HG03565 (cell line): ENCODE data around the gene KDM5A.
"Not testable (repeated sequence)": the region's sequence is repeated elsewhere in the genome, so short reads cannot be mapped to it uniquely, and the experiment has no call there.

Experiments used
- ATAC-seq: cut with Tn5 transposase; IDR thresholded peaks from one replicate; pipeline ENCODE4 v1.9.1; 2021; ENCODE audit warnings: mild to moderate bottlenecking, moderate library complexity; ENCODE audit not compliant: unreplicated experiment

The KDM5A gene

GRCh38 chr12:389142-390096 is at the start of gene KDM5A:
Gene KDM5A, minus strand, starts transcription at chr12:389320. Its CDS starts 229 bp downstream, at chr12:389091.
- peak; percentile 87 for ATAC-seq

DNA sequence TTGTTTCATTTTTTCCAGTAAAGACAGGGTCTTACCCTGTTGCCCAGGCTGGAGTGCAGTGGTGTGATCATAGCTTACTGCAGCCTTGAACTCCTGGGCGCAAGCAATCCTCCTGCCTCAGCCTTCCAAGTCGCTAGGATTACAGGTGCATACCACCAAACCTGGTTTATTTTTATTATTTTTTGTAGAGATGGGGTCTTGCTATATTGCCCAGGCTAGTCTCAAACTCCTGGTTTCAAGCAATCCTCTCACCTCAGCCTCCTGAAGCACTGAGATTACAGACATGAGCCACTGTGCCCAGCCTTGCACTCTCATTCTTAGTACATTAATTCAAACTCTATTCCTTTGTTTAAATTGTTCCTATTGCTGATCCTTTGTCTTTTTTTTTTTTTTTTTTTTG is 46.6 kb upstream of the KDM5A start:
- not testable (repeated sequence) for ATAC-seq

GRCh38 chr12:422526-422925 is 33.4 kb upstream of the KDM5A start:
- ATAC-seq = no peak

- ATAC-seq = no peak
Observed at GRCh38 chr12:418432-418831, 29.3 kb upstream of the KDM5A start.

- no peak for ATAC-seq
Observed at GRCh38 chr12:414859-415258, 25.7 kb upstream of the KDM5A start.

GRCh38 chr12:402029-402389 is 12.9 kb upstream of the KDM5A start:
- ATAC-seq = no peak

DNA sequence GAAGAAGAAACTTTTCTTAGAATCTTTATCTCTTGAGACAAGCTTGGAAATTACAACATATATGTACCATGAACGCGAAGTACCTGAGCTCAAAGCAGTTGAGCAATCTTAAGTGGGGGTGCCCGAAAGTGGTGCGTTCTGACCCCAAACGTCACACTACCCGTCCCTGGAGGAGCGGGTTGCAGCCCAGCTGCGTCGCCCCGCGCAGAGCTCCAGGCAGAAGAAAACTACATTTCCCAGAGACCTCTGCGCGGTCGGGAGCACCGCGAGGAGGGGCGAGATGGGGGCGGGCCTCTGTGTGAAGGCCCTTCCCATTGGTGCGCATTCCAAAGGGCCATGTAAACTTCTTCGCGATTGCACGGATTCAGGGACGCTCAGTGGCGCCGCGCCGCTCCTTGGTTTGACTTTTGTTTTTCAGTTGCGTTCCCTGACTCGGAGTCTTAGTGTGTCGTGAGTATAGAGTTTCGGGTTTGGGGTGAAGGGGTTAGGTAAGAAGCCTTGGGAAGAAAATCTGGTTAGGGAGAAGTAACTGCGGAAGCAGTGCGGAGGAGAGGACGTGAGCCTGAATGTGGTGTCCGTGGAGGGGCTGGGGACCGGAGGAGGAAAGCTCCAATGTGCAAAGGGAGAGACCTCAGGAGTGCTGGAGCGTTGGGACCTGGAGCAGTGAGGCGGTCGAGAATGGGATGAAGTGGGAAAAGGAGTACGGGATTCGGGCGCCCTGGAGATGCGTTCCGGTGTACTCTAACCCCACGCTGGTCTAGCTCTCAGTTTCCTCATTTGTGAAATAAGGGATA is 12.3 kb upstream of the KDM5A start, which contains the start of gene CCDC77:
TSS of gene CCDC77 (plus strand) at position 410 of the 794 bp plus-strand sequence. CDS start 7,740 bp downstream, outside the sequence.
- peak; percentile 96 for ATAC-seq

- no peak for ATAC-seq
Observed at GRCh38 chr12:400828-401227, 11.7 kb upstream of the KDM5A start.

DNA sequence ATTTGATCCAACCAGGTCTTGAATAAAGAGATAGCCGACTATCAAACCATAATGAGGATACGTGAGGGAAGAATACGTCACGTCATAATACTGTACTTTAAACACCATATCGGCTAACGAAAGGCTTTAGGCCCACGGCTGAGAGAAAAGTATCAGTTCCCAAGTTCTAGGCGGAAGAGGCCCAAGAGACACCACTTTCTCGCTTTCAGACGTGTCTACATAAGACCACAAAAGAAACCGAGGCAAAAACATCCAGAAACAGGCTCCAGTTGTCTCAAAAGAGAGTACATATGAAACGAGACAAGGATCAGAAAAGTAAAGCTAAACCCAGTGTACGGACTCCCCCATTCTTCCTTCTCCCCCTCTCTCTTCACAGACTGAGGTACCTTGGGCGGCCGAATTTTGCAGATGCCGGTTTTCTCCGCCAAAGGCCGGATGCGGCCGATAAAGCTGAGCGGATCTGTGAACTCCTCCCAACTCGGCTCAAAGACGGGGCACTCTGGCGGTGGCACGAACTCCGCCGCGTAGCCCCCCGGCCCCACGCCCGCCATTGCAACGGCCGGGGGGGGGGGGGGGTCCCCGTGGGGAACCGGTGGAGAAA is 479 bp downstream of the KDM5A start:
- no peak for ATAC-seq

- no peak for ATAC-seq
Observed at GRCh38 chr12:388012-388411, 1.1 kb downstream of the KDM5A start.

DNA sequence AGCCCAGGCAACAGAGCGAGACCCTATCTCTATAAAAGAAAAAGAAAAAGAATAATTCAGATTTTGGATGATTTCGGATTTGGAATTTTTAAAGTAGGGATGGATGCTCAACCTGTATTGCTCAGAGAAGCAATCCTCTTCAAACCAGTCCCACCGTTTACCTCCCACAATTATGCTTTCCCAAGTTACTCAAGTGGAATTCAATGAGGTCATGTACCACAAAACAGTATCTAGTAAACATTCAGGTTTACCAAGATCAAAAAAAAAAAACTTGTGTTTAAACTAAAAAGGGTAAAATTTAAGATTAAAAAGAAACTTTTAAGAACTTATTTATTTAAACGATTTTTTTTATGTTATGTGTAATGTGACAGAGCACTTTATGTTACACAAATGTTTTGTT is 2.5 kb downstream of the KDM5A start:
- ATAC-seq = no peak

DNA sequence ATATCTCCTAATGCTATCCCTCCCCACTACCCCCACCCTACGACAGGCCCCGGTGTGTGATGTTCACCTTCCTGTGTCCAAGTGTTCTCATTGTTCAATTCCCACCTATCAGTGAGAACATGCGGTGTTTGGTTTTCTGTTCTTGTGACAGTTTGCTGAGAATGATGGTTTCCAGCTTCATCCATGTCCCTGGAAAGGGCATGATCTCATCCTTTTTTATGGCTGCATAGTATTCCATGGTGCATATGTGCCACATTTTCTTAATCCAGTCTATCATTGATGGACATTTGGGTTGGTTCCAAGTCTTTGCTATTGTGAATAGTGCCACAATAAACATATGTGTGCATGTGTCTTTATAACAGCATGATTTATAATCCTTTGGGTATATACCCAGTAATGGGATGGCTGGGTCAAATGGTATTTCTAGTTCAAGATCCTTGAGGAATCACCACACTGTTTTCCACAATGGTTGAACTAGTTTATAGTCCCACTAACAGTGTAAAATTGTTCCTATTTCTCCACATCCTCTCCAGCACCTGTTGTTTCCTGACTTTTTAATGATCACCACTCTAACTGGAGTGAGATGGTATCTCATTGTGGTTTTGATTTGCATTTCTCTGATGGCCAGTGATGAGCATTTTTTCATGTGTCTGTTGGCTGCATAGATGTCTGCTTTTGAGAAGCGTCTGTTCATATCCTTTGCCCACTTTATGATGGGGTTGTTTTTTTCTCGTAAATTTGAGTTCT is 18.2 kb downstream of the KDM5A start:
- not testable (repeated sequence) for ATAC-seq

DNA sequence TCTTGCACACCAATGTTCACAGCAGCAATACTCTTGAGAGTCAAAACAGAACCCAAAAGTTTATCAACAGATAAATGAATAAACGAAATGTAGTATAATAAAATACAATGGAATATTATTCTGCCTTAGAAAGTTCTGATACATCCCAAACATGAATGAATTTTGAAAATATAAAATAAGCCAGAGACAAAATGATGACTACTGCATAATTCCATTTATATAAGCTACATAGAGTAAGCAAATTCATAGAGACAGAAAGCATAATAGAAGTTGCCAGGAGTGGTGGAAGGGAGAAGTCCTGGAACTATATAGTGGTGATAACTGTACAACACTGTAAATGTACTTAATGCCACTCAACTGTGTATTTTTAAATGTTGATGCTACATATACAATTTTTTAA is 21.1 kb downstream of the KDM5A start:
- ATAC-seq = no peak

- no peak for ATAC-seq
Observed at GRCh38 chr12:366820-367219, 22.3 kb downstream of the KDM5A start.

DNA sequence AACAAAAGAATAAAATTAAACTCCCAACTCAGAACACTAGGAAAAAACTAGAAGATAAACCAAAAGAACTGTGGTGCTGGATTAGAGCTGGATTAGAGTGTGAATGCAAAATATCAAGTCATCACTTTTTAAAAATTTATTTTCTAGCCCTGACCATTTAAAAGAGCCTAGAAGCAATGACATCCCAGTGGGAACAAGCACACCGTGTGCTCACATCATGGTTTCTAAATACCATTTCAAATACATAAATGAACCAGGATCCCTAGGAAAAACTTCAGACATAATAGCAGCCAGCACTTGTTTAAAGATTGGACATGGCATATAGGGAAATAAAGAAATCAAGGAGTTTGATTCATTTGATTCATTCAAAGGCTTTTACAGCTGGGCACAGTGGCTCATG is 30.0 kb downstream of the KDM5A start:
- no peak for ATAC-seq

- no peak for ATAC-seq
Observed at GRCh38 chr12:356276-356988, 32.7 kb downstream of the KDM5A start.

DNA sequence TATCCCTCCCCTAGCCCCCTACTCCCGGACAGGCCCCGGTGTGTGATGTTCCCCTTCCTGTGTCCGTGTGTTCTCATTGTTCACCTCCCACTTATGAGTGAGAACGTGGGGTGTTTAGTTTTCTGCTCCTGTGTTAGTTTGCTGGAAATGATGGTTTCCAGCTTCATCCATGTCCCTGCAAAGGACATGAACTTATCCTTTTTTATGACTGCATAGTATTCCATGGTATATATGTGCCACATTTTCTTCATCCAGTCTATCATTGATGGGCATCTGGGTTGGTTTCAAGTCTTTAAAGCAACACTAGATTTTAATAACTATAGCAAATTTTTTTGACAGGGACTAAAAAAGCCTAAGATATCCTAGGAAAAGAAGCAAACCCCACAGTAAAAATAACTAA is 37.9 kb downstream of the KDM5A start:
- not testable (repeated sequence) for ATAC-seq

DNA sequence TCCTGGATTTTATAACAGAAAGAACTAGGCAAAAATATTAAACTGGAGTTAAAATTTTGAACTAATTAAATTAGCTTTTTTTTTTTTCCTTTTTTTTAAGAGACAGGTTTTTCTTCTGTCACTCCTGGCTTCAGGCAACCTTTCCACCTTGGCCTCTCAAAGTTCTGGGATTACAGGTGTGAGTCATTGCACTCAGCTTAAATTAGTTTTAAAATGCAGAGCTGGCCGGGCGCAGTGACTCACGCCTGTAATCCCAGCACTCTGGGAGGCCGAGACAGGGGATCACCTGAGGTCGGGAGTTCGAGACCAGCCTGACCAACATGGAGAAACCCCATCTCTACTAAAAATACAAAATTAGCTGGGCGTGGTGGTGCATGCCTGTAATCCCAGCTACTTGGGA is 39.5 kb downstream of the KDM5A start:
- ATAC-seq = not testable (repeated sequence)

DNA sequence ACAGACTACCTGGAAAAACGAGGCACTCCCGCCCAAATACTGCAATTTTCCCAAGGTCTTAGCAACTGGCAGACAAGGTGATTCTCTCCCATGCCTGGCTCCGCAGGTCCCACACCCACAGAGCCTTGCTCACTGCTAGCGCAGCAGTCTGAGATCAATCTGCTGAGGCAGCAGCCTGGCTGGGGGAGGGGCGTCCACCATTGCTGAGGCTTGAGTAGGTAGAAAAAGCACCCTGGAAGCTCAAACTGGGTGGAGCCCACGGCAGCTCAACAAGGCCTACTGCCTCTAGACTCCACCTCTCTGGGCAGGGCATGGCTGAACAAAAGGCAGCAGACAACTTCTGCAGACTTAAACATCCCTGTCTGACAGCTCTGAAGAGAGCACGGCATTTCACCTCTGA is 46.1 kb downstream of the KDM5A start:
- ATAC-seq = not testable (repeated sequence)

DNA sequence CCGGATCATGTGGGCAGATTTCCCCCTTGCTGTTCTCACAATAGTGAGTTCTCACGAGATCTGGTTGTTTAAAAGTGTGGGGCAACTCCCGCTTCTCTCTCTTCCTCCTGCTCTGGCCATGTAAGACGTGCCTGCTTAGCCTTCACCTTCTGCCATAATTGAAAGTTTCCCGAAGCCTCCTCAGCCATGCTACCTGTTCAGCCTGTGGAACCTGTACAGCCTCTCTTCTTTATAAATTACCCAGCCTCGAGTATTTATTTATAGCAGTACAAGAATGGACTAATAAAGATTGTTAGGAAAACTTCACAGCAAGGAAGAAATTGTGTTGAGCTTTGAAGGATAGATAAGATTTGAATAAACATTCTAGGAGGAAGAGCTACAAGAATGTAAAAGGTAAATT is 52.1 kb downstream of the KDM5A start:
- no peak for ATAC-seq
